Measurements from ENCODE around the gene SPEG.

The SPEG gene

GRCh38 chr2:219437141-219437540 is 2.5 kb downstream of the SPEG start:
- WGBS, 2 experiments (ENCODE audit: insufficient coverage in 2 of 2): 76 to 90% methylated on average over 2 to 3 of the region's 3 CpGs
- no peak overlapping the region for H3K27ac ChIP-seq (ENCODE audit: low read depth, low read length, severe bottlenecking)
- no peaks in the 10 kb centered on the region for H3K36me3 ChIP-seq (ENCODE audit: control insufficient read depth, insufficient read depth, low read length)

GRCh38 chr2:219437690-219438206 is 3.1 kb downstream of the SPEG start:
- H3K27ac ChIP-seq (ENCODE audit: low read depth, low read length, severe bottlenecking): no peak overlapping the region
- WGBS, 2 experiments (ENCODE audit: insufficient coverage in 2 of 2): 78 to 90% methylated on average over 4 to 5 of the region's 6 CpGs
- H3K36me3 ChIP-seq (ENCODE audit: control insufficient read depth, insufficient read depth, low read length): no peaks in the 10 kb centered on the region
- H3K4me1 ChIP-seq (ENCODE audit: control insufficient read depth, insufficient read depth, low read length, poor library complexity, severe bottlenecking): peaks cover 22% of the 10 kb centered on the region
- H3K9me3 ChIP-seq (ENCODE audit: control insufficient read depth, low read length): no peaks in the 10 kb centered on the region
- H3K4me3 ChIP-seq (ENCODE audit: extremely low read depth, insufficient read depth, low read length, poor library complexity, severe bottlenecking): no peak overlapping the region

More at GRCh38 chr2:219437141-219437540, 2.5 kb downstream of the SPEG start:
- Histone ChIP-seq H3K9me3 (ENCODE audit: control insufficient read depth, low read length) (no peaks in the 10 kb centered on the region), H3K4me1 (ENCODE audit: control insufficient read depth, insufficient read depth, low read length, poor library complexity, severe bottlenecking) (peaks cover 19% of the 10 kb centered on the region), H3K4me3 (ENCODE audit: extremely low read depth, insufficient read depth, low read length, poor library complexity, severe bottlenecking) (no peak overlapping the region)

- no peak overlapping the region for H3K4me3 ChIP-seq (ENCODE audit: extremely low read depth, insufficient read depth, low read length, poor library complexity, severe bottlenecking)
Observed at GRCh38 chr2:219438453-219438852, 3.8 kb downstream of the SPEG start.

GRCh38 chr2:219439506-219439905 is 4.9 kb downstream of the SPEG start:
- Histone ChIP-seq H3K27ac (ENCODE audit: low read depth, low read length, severe bottlenecking) (no peak overlapping the region), H3K36me3 (ENCODE audit: control insufficient read depth, insufficient read depth, low read length) (no peaks in the 10 kb centered on the region), H3K4me1 (ENCODE audit: control insufficient read depth, insufficient read depth, low read length, poor library complexity, severe bottlenecking) (peaks cover 27% of the 10 kb centered on the region), H3K9me3 (ENCODE audit: control insufficient read depth, low read length) (no peaks in the 10 kb centered on the region), H3K4me3 (ENCODE audit: extremely low read depth, insufficient read depth, low read length, poor library complexity, severe bottlenecking) (no peak overlapping the region)
- 69 to 93% methylated on average over 2 to 4 of the region's 6 CpGs for WGBS, 2 experiments (ENCODE audit: insufficient coverage in 2 of 2)

More at GRCh38 chr2:219438453-219438852, 3.8 kb downstream of the SPEG start:
- Histone ChIP-seq H3K4me1 (ENCODE audit: control insufficient read depth, insufficient read depth, low read length, poor library complexity, severe bottlenecking) (peaks cover 25% of the 10 kb centered on the region), H3K9me3 (ENCODE audit: control insufficient read depth, low read length) (no peaks in the 10 kb centered on the region), H3K27ac (ENCODE audit: low read depth, low read length, severe bottlenecking) (no peak overlapping the region), H3K36me3 (ENCODE audit: control insufficient read depth, insufficient read depth, low read length) (no peaks in the 10 kb centered on the region)
- 93 to 100% methylated on average over 2 to 4 of the region's 4 CpGs for WGBS, 2 experiments (ENCODE audit: insufficient coverage in 2 of 2)

- H3K4me1 ChIP-seq (ENCODE audit: control insufficient read depth, insufficient read depth, low read length, poor library complexity, severe bottlenecking): peaks cover 30% of the 10 kb centered on the region
- WGBS, 2 experiments (ENCODE audit: insufficient coverage in 2 of 2): 85 to 96% methylated on average over 5 to 6 of the region's 6 CpGs
- no peaks in the 10 kb centered on the region for H3K9me3 ChIP-seq (ENCODE audit: control insufficient read depth, low read length)
- no peak overlapping the region for H3K27ac ChIP-seq (ENCODE audit: low read depth, low read length, severe bottlenecking)
- H3K36me3 ChIP-seq (ENCODE audit: control insufficient read depth, insufficient read depth, low read length): no peaks in the 10 kb centered on the region
- no peak overlapping the region for H3K4me3 ChIP-seq (ENCODE audit: extremely low read depth, insufficient read depth, low read length, poor library complexity, severe bottlenecking)
Observed at GRCh38 chr2:219440388-219441256, 6.0 kb downstream of the SPEG start.

- 1 to 2% methylated on average over 19 to 62 of the region's 78 CpGs for WGBS, 2 experiments (ENCODE audit: insufficient coverage in 2 of 2)
- Histone ChIP-seq H3K36me3 (ENCODE audit: control insufficient read depth, insufficient read depth, low read length) (peaks cover 2% of the 10 kb centered on the region), H3K9me3 (ENCODE audit: control insufficient read depth, low read length) (no peaks in the 10 kb centered on the region), H3K27ac (ENCODE audit: low read depth, low read length, severe bottlenecking) (no peak overlapping the region), H3K4me1 (ENCODE audit: control insufficient read depth, insufficient read depth, low read length, poor library complexity, severe bottlenecking) (peaks cover 40% of the 10 kb centered on the region), H3K4me3 (ENCODE audit: extremely low read depth, insufficient read depth, low read length, poor library complexity, severe bottlenecking) (peak overlapping the region; percentile 46)
Observed at GRCh38 chr2:219441451-219442255, 7.0 kb downstream of the SPEG start.

GRCh38 chr2:219442256-219443015 is 7.8 kb downstream of the SPEG start:
- no peaks in the 10 kb centered on the region for H3K9me3 ChIP-seq (ENCODE audit: control insufficient read depth, low read length)
- peaks cover 2% of the 10 kb centered on the region for H3K36me3 ChIP-seq (ENCODE audit: control insufficient read depth, insufficient read depth, low read length)
- H3K4me3 ChIP-seq (ENCODE audit: extremely low read depth, insufficient read depth, low read length, poor library complexity, severe bottlenecking): peak overlapping the region; percentile 46
- WGBS, 2 experiments (ENCODE audit: insufficient coverage in 2 of 2): 10 to 11% methylated on average over 23 to 27 of the region's 35 CpGs
- H3K4me1 ChIP-seq (ENCODE audit: control insufficient read depth, insufficient read depth, low read length, poor library complexity, severe bottlenecking): peaks cover 46% of the 10 kb centered on the region
- H3K27ac ChIP-seq (ENCODE audit: low read depth, low read length, severe bottlenecking): no peak overlapping the region

- H3K4me3 ChIP-seq (ENCODE audit: extremely low read depth, insufficient read depth, low read length, poor library complexity, severe bottlenecking): peak overlapping the region; percentile 46
- no peaks in the 10 kb centered on the region for H3K9me3 ChIP-seq (ENCODE audit: control insufficient read depth, low read length)
- WGBS, 2 experiments (ENCODE audit: insufficient coverage in 2 of 2): 85 to 88% methylated on average over 9 of the region's 12 CpGs
- H3K27ac ChIP-seq (ENCODE audit: low read depth, low read length, severe bottlenecking): no peak overlapping the region
- H3K36me3 ChIP-seq (ENCODE audit: control insufficient read depth, insufficient read depth, low read length): peaks cover 7% of the 10 kb centered on the region
- H3K4me1 ChIP-seq (ENCODE audit: control insufficient read depth, insufficient read depth, low read length, poor library complexity, severe bottlenecking): peaks cover 49% of the 10 kb centered on the region
Observed at GRCh38 chr2:219443016-219443696, 8.5 kb downstream of the SPEG start.

- Histone ChIP-seq H3K4me3 (ENCODE audit: extremely low read depth, insufficient read depth, low read length, poor library complexity, severe bottlenecking) (no peak overlapping the region), H3K36me3 (ENCODE audit: control insufficient read depth, insufficient read depth, low read length) (peaks cover 8% of the 10 kb centered on the region), H3K9me3 (ENCODE audit: control insufficient read depth, low read length) (no peaks in the 10 kb centered on the region), H3K4me1 (ENCODE audit: control insufficient read depth, insufficient read depth, low read length, poor library complexity, severe bottlenecking) (peaks cover 49% of the 10 kb centered on the region), H3K27ac (ENCODE audit: low read depth, low read length, severe bottlenecking) (no peak overlapping the region)
- 96 to 100% methylated on average over 1 to 3 of the region's 3 CpGs for WGBS, 2 experiments (ENCODE audit: insufficient coverage in 2 of 2)
Observed at GRCh38 chr2:219443697-219444023, 9.0 kb downstream of the SPEG start.

Measured in mesodermal cell (in vitro differentiated cells).